IPS-18c (cell line): ENCODE measurements around the gene GLRX3.

Source experiments
- H3K4me3 ChIP-seq: 2 replicates; pipeline ENCODE4 v1.7.0; 2013; ENCODE audit warnings: low read depth, mild to moderate bottlenecking, low read length, moderate library complexity; ENCODE audit not compliant: insufficient read depth
- H3K9me3 ChIP-seq: one replicate; pipeline ENCODE4 v1.6.1; 2013; ENCODE audit warnings: mild to moderate bottlenecking, low read length, moderate library complexity; ENCODE audit not compliant: control insufficient read depth, insufficient read depth

Gene GLRX3

DNA sequence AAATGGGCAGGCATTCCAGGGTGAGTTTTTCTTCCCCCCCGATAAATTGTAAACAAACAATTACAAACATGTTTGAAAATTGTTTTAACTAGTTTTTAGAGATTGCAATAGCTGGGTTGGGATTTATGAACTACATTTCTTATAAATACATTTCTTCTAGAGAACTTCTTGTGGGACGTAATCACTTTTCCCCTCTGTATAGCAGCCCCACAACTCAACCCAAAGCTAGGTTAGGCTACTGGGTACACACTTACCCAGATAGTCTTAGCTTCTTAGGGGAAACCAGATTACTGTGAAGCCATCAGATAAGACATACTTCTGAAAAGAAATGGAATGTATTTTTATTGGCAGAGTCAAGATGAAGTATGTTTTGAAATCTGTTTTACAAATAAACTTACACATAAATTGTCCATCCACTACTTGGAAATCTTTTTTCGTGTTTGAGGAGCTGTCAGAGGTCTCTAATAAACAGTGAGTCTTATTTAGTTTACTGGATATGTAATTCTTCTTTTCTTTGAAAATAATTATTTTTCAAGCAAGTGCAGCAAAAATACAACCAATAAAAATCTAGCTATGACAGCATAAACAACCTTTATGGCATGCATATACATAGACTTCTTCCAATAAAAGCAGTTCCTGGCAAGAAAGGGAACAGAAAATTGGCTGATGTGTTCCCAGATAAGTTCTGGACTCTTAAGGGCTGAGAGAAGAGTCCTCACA, 8.0 kb upstream of the GLRX3 start:
- Histone ChIP-seq H3K9me3 (no peaks in the 10 kb centered on the region), H3K4me3 (no peak overlapping the region)

DNA sequence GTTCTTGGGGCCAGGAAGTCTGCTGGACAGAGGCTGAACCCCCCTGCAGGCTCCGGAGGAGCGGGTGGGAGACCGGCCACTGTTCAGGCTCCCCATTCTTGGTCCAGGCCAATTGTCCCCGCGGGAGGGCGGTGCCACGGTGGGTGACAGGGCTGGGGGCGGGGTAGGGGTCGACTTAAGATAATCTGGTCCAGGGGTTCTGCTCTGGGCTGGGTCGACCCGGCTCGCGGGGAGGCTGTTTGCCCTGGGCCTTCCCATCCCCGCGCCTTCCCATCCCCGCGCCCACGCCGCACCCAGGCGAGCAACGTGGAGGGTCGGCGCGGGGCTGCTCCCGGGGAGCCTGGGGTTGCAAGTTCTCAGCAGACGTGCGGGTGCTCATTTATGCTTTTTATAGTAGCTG, 7.3 kb upstream of the GLRX3 start:
- H3K4me3 ChIP-seq, result no peak overlapping the region
- H3K9me3 ChIP-seq, result no peaks in the 10 kb centered on the region

DNA sequence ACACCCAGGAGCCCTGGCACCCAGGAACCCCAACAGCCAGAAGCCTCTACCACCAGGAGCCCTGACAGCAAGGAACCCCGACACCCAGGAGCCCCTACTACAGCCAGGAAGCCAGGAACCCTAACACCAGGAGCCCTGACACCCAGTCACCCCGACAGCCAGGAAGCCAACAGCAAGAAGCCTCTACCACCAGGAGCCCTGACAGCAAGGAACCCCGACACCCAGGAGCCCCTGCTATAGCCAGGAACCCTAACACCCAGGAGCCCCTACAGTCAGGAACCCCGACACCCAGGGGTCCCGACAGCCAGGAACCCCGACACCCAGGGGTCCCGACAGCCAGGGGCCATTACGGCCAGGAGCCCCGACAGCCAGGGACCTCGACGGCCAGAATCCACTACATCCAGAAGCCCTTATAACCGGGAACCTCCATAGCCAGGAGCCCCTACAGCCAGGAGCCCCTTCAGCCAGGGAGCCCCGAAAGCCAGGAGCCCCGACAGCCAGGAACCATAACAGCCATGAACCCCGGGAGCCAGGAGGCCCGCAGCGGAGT, 440 bp upstream of the GLRX3 start:
- H3K4me3 ChIP-seq, result peak overlapping the region; percentile 94
- H3K9me3 ChIP-seq, result no peaks in the 10 kb centered on the region

DNA sequence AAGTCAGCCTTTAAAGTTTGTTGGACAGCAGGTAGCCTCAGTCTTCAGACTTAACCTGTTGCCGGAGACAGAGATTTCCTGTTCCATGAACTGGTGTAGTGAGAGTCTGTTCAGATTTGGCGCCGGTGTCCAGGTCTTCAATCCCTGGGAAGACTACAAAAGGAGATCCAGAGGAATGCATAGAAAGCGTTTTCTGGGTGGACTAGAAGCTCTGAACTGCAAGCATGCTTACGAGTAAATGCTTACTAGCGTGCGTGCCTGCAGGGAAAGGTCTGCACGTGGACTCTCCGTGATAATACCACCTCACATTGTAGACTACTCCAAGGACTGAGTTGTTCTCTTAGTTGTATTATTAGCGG, 878 bp downstream of the GLRX3 start:
- Histone ChIP-seq H3K4me3 (peak overlapping the region; percentile 94), H3K9me3 (no peaks in the 10 kb centered on the region)

DNA sequence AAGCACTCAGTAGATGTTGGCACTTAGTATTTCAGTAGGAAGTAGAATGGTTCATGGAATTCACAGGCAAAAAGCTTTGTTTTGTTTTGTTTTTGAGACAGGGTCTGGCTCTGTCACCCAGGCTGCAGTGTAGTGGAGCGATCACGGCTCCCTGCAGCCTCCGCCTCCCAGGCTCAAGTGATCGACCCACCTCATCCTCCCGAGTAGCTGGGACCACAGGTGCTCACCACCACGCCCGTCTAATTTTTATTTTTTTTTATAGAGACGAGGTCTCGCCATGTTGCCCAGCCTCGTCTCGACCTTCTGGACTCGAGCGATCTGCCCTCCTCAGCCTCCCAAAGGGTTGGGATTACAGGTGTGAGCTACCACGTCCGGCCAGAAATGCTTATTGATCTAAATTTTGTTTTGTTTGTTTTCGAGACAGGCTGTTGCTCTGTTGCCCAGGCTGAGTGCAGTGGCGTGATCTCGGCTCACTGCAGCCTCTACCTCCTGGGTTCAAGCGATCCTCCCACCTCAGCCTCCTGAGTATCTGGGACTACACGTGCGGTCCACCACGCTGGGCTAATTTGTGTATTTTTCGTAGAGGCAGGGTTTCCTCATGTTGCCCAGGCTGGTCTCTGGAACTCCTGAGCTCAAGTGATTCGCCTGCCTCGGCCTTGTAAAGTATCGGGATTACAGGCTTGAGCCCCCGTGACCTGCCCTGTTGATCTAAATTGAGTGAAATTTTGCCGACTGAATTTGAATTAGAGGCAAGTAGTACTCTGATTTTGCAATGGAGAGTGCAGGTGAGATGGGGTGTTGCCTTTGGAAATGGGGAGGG, 1.7 kb downstream of the GLRX3 start:
- Histone ChIP-seq H3K4me3 (peak overlapping the region; percentile 94; the same call in 1 of the 2 replicates), H3K9me3 (no peaks in the 10 kb centered on the region)

DNA sequence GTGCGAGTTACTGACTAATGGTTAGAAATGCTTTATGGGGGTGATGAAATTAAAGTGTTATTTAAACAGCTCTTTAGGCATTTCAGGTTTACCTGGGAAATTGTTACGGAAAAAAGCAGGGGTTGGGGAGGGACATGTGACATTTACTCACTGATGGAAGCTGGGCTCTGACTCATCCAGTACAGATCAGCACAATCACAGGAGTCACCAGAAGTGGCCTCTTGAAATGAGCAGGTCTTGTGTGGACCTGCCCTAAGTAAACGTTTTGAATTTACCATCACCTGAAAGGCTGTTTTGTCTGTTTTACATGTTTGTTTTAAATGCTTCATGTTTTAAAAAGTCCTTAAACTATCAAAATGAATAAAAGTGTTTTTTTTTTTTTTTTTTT, 2.3 kb downstream of the GLRX3 start:
- H3K4me3 ChIP-seq, result no peak overlapping the region; the same call in 1 of the 2 replicates
- H3K9me3 ChIP-seq, result no peaks in the 10 kb centered on the region

DNA sequence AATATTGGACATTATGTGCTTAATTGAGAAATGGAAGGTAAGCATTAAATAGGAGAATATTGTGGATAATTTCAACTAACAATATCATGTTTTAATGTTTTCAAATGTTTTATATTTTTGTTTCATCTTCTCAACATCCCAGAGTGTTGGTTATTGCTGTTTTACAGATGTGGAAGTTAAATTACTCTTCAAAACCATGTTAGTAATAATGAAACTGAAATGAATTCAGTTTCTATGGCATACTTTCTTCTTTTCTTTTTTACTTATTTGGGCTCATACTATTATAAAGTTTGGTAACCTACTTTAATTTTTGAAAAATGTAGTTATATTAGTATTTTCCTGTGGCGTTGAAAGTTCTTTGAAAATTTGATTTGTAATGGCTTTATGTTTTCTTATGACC, 4.2 kb downstream of the GLRX3 start:
- no peaks in the 10 kb centered on the region for H3K9me3 ChIP-seq
- no peak overlapping the region for H3K4me3 ChIP-seq

DNA sequence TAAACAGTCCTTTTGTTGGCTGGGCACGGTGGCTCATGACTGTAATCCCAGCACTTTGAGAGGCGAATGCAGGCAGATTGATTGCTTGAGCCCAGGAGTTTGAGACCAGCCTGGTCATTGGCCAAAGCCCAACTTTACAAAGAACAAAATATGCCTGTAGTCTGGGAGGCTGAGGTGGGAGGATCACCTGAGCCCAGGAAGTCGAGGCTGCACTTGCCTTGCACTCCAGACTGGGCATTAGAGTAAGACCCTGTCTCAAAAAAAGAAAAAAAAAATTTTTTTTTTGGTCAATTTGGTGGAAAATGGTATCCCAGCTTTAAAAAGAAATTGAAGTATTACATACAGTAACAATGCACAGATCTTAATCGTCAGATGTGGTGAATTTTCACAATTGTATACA, 4.8 kb downstream of the GLRX3 start:
- Histone ChIP-seq H3K9me3 (no peaks in the 10 kb centered on the region), H3K4me3 (no peak overlapping the region)

DNA sequence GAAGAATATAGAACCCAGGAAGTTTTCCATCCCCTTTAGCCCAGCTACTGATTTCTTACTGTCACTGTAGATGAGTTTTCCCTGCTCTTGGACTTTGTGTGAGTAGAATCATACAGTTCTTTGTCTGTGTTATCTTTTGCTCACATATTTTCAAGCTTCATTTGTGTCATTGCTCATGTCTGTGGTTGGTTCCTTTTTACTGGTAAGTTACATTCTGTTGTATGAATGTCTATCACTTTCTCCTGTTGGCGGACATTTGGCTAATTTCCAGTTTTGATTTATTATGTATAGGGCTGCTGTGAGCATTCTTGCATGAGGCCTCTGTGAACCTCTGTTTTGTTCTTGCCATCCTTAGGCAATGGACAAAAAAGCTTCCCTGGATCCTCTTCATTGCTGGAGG, 5.3 kb downstream of the GLRX3 start:
- Histone ChIP-seq H3K4me3 (no peak overlapping the region), H3K9me3 (no peaks in the 10 kb centered on the region)

DNA sequence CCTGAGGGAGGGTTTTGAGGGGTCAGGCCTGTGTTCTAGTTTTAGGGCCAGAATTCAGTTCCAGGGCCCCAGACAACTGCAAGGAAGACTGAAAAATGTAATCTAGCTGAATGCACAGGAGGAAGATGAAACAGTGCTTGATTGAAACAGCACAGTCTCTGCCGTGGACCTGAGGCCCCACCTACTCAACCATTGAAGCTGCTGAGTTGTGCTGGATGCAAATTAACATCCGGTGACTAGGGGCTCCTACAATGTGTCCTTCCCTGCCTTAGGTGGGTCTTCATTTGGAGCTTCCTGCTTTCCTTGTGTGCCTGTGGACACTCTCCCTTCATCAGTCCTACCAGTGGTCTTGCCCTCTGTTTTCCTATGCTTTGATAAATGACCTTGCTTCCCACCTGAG, 5.7 kb downstream of the GLRX3 start:
- H3K4me3 ChIP-seq, result no peak overlapping the region
- no peaks in the 10 kb centered on the region for H3K9me3 ChIP-seq

DNA sequence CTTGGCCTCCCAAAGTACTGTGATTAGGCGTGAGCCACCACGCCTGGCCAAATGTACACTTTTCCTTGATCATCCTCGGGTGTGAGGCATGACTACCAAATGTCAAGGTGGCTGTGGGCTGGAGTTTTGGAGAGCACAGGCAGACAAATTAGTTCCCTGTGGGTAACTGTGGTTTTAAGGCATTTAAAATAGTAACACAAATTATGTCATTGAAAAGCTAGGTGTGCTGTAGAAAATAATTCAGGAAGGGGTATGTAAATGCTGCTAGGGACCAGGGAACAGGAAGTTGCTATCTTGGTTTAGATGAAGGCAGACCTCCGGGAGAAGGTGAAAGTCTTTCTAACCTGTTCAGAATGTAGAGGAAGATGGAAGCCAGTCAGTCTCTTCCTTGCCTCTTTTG, 9.9 kb downstream of the GLRX3 start:
- no peaks in the 10 kb centered on the region for H3K9me3 ChIP-seq
- no peak overlapping the region for H3K4me3 ChIP-seq

DNA sequence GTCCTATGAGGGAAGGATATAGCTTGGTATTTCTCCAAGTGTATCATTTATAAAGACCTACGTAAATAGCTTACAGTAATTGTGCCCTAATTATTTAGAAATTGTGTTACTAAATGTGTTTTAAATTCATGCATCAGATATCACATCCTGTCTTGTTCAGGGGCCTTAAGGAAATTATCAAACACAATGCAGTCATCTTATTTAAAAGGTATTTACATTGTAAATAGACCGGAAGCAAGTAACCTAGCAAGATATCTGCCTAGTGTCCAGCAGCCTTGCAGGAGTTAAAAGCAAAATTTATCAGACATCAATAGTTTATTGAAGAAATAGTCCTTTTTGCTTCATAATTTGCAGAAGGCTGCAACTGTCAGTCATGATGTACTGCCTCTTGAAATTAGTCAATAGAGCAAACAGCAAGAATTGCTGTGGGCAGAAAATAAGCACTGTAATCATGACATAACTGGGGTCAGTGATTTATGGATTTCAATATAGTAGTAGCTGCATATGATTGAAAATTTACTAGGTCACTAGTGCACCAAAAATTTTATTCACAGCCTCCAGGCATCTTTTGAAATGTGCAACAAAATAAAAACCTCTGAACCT, 23.1 kb downstream of the GLRX3 start:
- Histone ChIP-seq H3K9me3 (no peaks in the 10 kb centered on the region), H3K4me3 (no peak overlapping the region)

DNA sequence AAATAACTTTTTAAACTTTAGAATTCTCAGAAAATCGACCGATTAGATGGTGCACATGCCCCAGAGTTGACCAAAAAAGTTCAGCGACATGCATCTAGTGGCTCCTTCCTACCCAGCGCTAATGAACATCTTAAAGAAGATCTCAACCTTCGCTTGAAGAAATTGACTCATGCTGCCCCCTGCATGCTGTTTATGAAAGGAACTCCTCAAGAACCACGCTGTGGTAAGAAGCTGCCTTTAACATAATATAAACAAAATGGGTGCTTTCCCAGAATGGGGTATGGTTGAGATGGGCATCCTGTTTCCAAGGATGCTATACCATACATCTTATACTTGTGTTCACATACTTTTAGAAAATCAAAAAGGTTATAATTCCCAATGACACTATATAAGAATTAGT, 24.6 kb downstream of the GLRX3 start:
- no peak overlapping the region for H3K4me3 ChIP-seq
- no peaks in the 10 kb centered on the region for H3K9me3 ChIP-seq

DNA sequence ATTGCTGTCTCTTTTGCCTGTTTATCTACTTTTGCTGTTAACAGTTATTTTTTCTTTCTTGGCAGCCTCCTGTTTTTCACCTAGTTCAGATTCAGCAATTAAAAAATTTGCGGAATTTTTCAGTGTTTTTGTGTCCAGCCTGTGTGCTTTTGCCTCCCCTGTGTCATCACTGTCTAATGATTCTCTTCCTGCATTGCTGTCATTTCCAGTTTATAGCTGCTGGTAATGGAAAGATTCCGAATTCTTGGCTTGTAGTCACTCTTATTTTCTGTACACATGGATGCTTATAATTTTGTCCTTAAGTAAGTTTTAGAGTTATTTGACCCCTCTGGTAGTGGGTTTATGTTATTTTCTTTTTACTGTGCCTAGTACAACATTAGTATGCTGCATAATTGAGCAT, 25.1 kb downstream of the GLRX3 start:
- H3K4me3 ChIP-seq, result no peak overlapping the region
- H3K9me3 ChIP-seq, result no peaks in the 10 kb centered on the region

DNA sequence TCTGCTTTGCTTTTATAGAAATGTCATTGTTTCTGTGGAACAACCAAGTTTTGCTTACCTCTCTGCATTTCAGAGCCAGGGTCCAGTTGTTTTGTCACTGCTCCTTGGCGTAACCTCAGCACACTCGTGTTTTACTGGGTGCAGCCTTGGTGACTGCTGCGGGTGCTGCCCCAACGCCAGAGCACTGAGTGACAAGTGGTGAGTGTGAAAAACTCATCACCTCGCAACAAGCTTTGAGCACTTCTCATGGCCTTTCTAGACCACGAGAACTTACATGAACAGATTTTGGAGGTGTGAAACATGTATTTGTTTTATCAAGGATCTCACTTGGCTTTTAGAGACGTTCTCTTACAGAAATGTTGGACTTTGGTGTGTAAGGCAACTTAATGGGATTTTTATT, 31.0 kb downstream of the GLRX3 start:
- H3K4me3 ChIP-seq, result no peak overlapping the region
- H3K9me3 ChIP-seq, result no peaks in the 10 kb centered on the region

DNA sequence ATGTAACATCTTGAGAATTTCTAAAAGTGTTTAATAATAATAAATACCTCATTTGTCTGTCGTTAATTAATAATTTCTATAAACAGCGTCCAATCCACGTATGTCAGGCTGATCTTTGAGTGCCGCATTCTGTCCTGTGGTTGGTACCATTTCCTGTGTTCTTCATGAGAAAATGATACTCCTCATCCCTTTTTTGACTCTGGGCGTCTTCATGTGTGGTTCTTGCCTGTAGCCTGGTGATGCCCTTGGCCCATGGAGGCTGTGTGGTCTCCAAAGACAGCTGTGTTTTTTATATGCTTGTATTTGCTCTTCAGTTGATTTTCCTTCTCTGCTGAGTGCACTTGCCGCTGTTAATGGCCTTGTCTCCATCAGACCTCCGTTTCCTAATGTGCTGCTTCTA, 31.5 kb downstream of the GLRX3 start:
- no peak overlapping the region for H3K4me3 ChIP-seq
- H3K9me3 ChIP-seq, result no peaks in the 10 kb centered on the region

DNA sequence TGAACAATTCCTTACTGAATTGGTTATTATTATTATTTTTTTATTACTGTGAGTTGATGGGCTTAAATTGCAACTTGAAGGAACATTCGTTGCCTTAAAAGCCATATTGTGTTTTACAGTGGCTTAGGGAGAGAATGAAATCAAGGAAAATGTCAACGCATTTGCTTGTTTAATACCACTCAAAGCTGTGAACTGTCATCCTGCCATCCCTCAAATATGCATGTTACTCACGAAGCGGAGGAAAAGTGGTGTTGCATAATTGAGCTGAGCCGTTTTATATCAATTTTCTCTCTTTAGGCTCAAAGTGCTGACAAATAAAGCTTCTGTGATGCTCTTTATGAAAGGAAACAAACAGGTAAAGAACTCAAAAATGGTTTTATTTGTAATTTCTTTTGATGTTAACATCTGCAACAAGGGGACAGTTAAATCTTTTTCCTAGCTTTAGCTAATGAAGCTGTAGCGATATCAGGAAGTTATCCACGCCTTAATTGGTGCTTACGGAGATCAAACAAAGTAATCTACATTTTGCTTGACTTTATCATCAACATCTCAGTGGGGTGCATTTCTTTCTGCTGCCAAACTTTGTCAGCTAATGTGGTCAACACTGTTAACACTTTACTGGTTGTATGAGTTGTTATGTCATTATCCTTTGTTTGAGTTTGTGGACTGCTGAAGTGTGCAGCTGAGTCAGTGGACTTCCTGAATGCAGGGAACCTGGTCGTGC, 33.1 kb downstream of the GLRX3 start:
- H3K9me3 ChIP-seq, result no peaks in the 10 kb centered on the region
- H3K4me3 ChIP-seq, result no peak overlapping the region
